SU-DHL-6 (cell line): Measurements from ENCODE around the gene RNASE13.

Source experiments
- H2AFZ ChIP-seq: fragments of 200-600 bp; sonication (generic); 2 replicates; pipeline ENCODE4 v1.6.1; 2014; ENCODE audit warnings: low read depth, mild to moderate bottlenecking, moderate library complexity, mixed read lengths, antibody characterized with exemption, low read length; ENCODE audit not compliant: severe bottlenecking
- H3F3A ChIP-seq: fragments of 200-600 bp; shearing (Covaris generic); 2 replicates; pipeline ENCODE4 v1.6.0; 2016; ENCODE audit warnings: antibody characterized with exemption, mild to moderate bottlenecking; ENCODE audit not compliant: insufficient read depth
- H3K27ac ChIP-seq: fragments of 200-600 bp; sonication (generic); 2 replicates; pipeline ENCODE4 v1.5.1; 2016; ENCODE audit warnings: low read depth, mild to moderate bottlenecking, low read length, moderate library complexity, mixed read lengths
- H3K27me3 ChIP-seq: fragments of 200-600 bp; sonication (generic), shearing (Covaris generic); 2 replicates; pipeline ENCODE4 v1.6.0; 2014; ENCODE audit warnings: mild to moderate bottlenecking, low read length
- H3K36me3 ChIP-seq: fragments of 200-600 bp; sonication (generic); 2 replicates; pipeline ENCODE4 v1.6.1; 2014; ENCODE audit warnings: mild to moderate bottlenecking, low read length, mixed read lengths
- H3K4me2 ChIP-seq: fragments of 300-600, 200-600 bp; shearing (Covaris generic), sonication (generic); 2 replicates; pipeline ENCODE4 v1.6.0; 2014; ENCODE audit warnings: low read length, low read depth, mild to moderate bottlenecking; ENCODE audit not compliant: poor library complexity, severe bottlenecking
- H3K4me3 ChIP-seq: fragments of 200-600 bp; sonication (generic); 2 replicates; pipeline ENCODE4 v1.5.1; 2014; ENCODE audit warnings: antibody characterized with exemption, low read length, mild to moderate bottlenecking, mixed read lengths; ENCODE audit not compliant: insufficient read depth, poor library complexity, severe bottlenecking
- H3K79me2 ChIP-seq: fragments of 200-600 bp; sonication (generic); 2 replicates; pipeline ENCODE4 v1.6.1; 2014; ENCODE audit warnings: mild to moderate bottlenecking, low read length, moderate library complexity; ENCODE audit not compliant: insufficient read depth
- H3K9ac ChIP-seq: fragments of 200-600 bp; sonication (generic); 2 replicates; pipeline ENCODE4 v1.7.0; 2014; ENCODE audit warnings: mild to moderate bottlenecking, low read length
- H3K9me2 ChIP-seq: fragments of 200-600 bp; sonication (generic); replicated peaks from 2 replicates; pipeline ENCODE4 v1.6.1; 2014; ENCODE audit warnings: low read length; ENCODE audit not compliant: insufficient read depth
- H3K9me3 ChIP-seq: fragments of 200-600 bp; sonication (generic); 2 replicates; pipeline ENCODE4 v1.6.1; 2014; ENCODE audit warnings: low read length, mixed read lengths; ENCODE audit not compliant: insufficient read depth
- H4K20me1 ChIP-seq: fragments of 200-600 bp; sonication (generic); 2 replicates; pipeline ENCODE4 v1.6.1; 2014; ENCODE audit warnings: low read depth, mild to moderate bottlenecking, antibody characterized with exemption, low read length, moderate library complexity, mixed read lengths
- CTCF ChIP-seq: fragments of 200-600 bp; sonication (generic); IDR thresholded peaks from one replicate; pipeline ENCODE4 v1.5.1; 2017; ENCODE audit warnings: antibody characterized with exemption, mild to moderate bottlenecking, low read length, moderate library complexity; ENCODE audit not compliant: insufficient read depth, poor library complexity, severe bottlenecking
- EZH2phosphoT487 ChIP-seq: fragments of 200-600 bp; sonication (generic), shearing (Covaris generic); conservative IDR thresholded peaks from 2 replicates; pipeline ENCODE4 v1.6.1; 2018; ENCODE audit warnings: mild to moderate bottlenecking, antibody characterized with exemption, low read length, moderate library complexity, mixed read lengths

RNASE13 gene

GRCh38 chr14:21048638-21049037 is 14.0 kb upstream of the RNASE13 start:
- Histone ChIP-seq H3K27me3 (no peaks in the 10 kb centered on the region), H3K9me3 (no peaks in the 10 kb centered on the region), H3F3A (no peaks in the 10 kb centered on the region), H4K20me1 (no peaks in the 10 kb centered on the region), H3K4me2 (no peak overlapping the region), H3K9me2 (no peaks in the 10 kb centered on the region), H3K79me2 (no peaks in the 10 kb centered on the region), H3K36me3 (no peaks in the 10 kb centered on the region), H3K27ac (no peak overlapping the region), H3K4me3 (no peak overlapping the region), H3K9ac (no peak overlapping the region), H2AFZ (no peak overlapping the region)
- TF ChIP-seq EZH2phosphoT487, result no peak

- H3K27me3 ChIP-seq, result no peaks in the 10 kb centered on the region
- TF ChIP-seq EZH2phosphoT487, result no peak
- TF ChIP-seq CTCF, result no peak
- H3K9me2 ChIP-seq, result no peaks in the 10 kb centered on the region
- H3K9ac ChIP-seq, result no peak overlapping the region
- no peaks in the 10 kb centered on the region for H3K36me3 ChIP-seq
- no peak overlapping the region for H3K4me3 ChIP-seq
- no peaks in the 10 kb centered on the region for H3F3A ChIP-seq
- H4K20me1 ChIP-seq, result no peaks in the 10 kb centered on the region
- H2AFZ ChIP-seq, result no peak overlapping the region
- no peak overlapping the region for H3K4me2 ChIP-seq
- H3K27ac ChIP-seq, result no peak overlapping the region
- no peaks in the 10 kb centered on the region for H3K79me2 ChIP-seq
- H3K9me3 ChIP-seq, result no peaks in the 10 kb centered on the region
Measured at GRCh38 chr14:21047378-21047781, 12.8 kb upstream of the RNASE13 start.

- no peak overlapping the region for H3K4me3 ChIP-seq
- no peak overlapping the region for H3K27ac ChIP-seq
- no peak overlapping the region for H3K9ac ChIP-seq
- H3F3A ChIP-seq, result no peaks in the 10 kb centered on the region
- TF ChIP-seq CTCF (no peak), EZH2phosphoT487 (no peak)
- H3K27me3 ChIP-seq, result no peaks in the 10 kb centered on the region
- H2AFZ ChIP-seq, result no peak overlapping the region
- H3K36me3 ChIP-seq, result no peaks in the 10 kb centered on the region
- no peaks in the 10 kb centered on the region for H3K9me2 ChIP-seq
- no peaks in the 10 kb centered on the region for H3K79me2 ChIP-seq
- no peak overlapping the region for H3K4me2 ChIP-seq
- H4K20me1 ChIP-seq, result no peaks in the 10 kb centered on the region
- H3K9me3 ChIP-seq, result no peaks in the 10 kb centered on the region
Measured at GRCh38 chr14:21043974-21044618, 9.5 kb upstream of the RNASE13 start.

GRCh38 chr14:21043387-21043973 is 8.9 kb upstream of the RNASE13 start:
- Histone ChIP-seq H3K9me3 (no peaks in the 10 kb centered on the region), H4K20me1 (no peaks in the 10 kb centered on the region), H2AFZ (no peak overlapping the region), H3K4me2 (no peak overlapping the region), H3K27me3 (no peaks in the 10 kb centered on the region), H3K9ac (no peak overlapping the region), H3K36me3 (no peaks in the 10 kb centered on the region), H3F3A (no peaks in the 10 kb centered on the region), H3K9me2 (no peaks in the 10 kb centered on the region), H3K27ac (no peak overlapping the region), H3K4me3 (no peak overlapping the region), H3K79me2 (no peaks in the 10 kb centered on the region)
- TF ChIP-seq EZH2phosphoT487 (no peak), CTCF (no peak)
